Mucosa of gallbladder (tissue), 1 donor: ENCODE results near the gene RAD9A. TPM values are rescaled to one million over a fixed set of nuclear protein-coding genes. Genes with fewer than 3 reads are reported as not detected.

ENCODE experiments used
- DNase-seq: peaks from one replicate; pipeline ENCODE4 v3.0.0-alpha.2; 2020; ENCODE audit warnings: low spot score
- total RNA-seq: library from RNA; stranded (reverse); gene quantifications from one replicate; pipeline ENCODE4 v1.2.1, GENCODE V29; 2021
- donor health status: DM: no; HTN: no; CAD: no.

Gene RAD9A
- total RNA-seq, 1 donor from 2014 or later, result 45.0 TPM

DNA sequence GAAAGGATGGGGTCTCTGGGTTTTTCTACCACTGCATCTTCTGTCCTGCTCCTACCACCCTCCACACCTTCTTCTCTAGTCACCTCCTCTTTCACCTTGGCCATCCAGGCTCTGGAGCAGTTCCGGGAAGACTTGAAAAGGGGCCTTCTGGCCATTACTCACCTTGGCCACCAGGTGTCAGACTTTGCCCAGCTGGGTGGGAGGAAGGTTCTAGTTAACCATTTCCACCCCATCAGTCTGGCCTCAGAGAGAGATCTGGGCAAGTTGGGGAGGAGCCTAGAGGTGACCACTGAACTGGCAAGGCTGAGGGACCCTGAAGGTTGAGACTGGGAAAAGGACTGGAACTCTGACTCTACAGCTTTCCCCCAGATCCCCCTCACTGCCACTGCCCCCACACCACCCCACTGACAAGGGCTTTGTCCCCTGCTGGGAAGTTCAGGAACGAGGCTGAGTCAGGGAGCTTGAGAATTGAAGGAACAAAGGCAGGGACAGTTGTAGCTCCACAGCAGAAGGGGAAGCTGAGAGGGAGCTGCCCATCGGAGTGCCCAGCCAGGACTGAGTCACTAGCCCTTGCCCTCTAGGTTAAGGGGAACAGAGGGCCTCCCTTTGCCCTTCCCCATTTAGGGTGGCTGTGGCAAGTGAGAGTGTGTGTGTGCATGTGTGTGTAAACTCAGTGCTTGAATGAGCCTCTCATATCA, 34.8 kb upstream of the RAD9A start:
- peak; percentile 62 for DNase-seq

DNA sequence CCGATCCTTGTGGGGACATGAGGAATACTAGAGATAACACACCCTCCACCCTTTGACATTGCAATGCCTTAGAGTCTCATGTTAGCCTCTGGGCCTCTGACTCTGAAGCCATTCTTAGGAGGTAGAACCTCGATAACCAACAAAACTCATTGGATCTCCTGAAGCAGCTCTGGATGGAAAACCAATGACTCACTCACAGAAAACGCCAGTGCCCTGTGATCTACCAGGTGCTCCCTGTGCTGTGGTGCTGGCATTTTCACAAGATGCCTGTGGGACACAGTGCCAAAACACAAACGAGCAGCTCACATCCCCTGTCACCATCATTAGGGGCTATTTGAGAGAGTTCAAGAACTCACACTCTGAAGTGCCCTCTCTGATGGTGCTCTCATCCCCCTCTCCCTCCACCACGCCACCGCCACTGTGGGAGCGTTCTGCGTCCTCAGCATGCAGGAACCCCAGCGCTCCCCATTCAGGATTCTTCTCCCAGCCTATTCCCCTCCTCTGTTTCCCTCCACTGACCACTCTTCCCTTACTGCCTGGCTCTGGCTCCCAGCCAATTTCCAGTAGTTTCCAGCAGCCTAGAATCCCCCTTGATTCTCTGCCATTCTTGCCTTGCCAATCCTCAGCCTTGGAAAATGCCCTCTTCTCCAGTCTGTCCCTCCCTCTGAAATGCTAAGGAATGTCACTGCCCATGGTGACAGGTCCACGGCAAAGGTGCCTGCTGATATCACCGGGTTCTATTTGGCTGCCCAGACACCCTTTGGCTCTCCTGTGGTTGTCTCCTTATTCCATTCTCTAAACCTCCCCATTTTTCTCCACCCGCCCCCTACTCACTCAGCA, 33.7 kb upstream of the RAD9A start:
- DNase-seq, result no peak

DNA sequence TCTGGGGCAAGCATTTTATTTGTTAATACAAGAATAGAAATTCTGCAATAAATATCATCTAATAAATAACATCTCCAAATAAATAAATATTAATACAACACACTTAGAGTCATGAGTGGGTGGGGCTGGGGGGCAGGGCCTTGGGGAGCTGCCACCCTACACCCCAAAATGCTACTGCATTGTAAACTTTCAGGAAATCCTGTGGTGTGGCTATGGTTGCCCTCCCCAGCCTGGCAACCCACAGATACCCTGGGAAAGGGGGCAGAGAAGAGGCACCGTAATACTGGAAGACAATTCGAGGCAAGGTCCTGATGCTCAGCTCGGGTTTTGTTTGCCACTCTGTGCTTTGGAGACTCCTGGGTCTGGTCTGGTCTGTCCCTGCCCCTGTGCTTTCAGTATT, 27.6 kb upstream of the RAD9A start:
- DNase-seq, result no peak

- no peak for DNase-seq
These were observed 26.7 kb upstream of the RAD9A start for GRCh38 chr11:67364783-67365722.

GRCh38 chr11:67365736-67366444, 25.9 kb upstream of the RAD9A start:
- DNase-seq, result no peak

DNA sequence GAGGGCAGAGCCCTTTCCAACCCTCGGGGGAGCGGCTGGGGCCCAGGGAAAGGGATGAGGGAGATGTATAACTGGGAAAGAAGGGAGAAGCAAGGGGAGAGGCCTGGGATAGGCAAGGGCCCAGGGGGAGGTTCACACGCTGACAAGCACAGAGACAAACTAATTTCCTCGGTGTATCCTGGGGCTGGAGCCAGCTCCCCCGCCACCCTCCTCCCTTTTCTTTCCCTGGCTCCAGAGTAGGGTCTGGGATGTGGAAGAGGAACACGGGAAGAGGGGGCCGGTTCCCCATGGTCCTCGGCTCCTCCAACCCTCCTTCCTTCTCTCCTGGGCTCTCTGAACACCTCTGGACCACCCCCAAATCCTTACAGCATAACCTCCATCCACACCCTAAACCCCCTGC, 25.2 kb upstream of the RAD9A start:
- no peak for DNase-seq

DNA sequence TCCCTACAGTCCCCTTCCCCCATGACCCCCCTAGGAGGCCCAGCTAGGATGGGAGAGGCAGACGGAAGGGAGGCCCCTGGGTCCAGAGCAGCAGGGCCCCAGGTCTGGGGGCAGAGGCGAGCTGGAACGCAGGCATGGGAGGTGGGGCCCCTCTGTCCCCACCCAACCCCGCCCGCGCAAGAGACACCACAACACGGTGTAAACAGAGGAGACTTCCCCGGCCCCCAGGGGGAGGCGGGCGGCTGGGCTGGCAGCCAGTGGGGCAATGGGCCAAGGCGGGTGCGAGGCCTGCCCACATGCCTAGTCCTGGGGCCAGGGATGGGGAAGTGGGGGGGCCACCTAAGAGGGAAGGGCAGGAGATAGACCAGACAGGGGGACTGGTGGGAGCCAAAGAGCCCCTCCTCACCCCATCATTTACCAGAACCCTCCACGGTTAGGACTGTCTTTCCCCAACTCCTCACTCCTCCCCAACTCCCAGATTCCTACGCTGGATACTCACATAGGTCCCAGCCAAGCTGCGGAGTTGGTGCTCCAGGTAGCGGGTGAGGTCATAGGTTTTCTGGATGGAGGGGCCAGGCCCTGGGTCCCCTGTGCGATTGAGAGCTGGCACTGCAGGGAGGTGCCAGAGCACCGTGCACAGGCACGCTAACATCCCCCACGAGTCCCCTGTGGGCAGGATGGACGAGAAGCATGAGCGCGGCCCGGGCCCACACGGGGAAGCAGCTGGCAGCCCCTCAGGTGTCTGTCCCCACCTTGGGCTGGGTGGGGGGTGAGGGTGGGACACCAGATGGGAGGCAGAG, 24.6 kb upstream of the RAD9A start:
- no peak for DNase-seq

- DNase-seq, result no peak
These were observed 24.0 kb upstream of the RAD9A start for GRCh38 chr11:67367761-67368227.

GRCh38 chr11:67368621-67369020, 23.2 kb upstream of the RAD9A start:
- no peak for DNase-seq

GRCh38 chr11:67369275-67369674, 22.5 kb upstream of the RAD9A start:
- DNase-seq, result no peak

DNA sequence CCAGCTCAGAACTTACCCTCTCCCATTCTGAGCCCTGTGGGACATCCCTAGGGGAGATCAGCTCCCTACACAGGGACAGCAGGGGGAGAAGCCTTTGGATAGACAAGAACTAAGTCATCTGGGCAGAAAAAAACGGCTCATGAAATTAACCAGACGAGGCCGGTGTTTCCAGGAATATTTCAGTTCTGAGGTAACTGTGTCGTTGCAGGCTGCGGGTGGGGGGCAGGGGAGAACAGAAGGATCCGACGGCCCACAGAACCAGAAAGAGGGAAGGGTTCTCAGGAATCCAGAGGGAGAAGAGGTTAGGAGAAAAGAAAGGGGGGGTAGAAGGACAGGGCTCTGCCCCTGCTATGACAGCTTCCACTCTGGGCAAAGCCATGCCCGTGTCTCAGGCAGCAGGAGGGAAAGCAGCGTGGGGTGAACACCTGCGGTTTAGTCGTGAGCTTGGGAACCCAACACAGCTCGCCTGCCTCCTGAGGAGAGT, 21.9 kb upstream of the RAD9A start:
- no peak for DNase-seq

DNA sequence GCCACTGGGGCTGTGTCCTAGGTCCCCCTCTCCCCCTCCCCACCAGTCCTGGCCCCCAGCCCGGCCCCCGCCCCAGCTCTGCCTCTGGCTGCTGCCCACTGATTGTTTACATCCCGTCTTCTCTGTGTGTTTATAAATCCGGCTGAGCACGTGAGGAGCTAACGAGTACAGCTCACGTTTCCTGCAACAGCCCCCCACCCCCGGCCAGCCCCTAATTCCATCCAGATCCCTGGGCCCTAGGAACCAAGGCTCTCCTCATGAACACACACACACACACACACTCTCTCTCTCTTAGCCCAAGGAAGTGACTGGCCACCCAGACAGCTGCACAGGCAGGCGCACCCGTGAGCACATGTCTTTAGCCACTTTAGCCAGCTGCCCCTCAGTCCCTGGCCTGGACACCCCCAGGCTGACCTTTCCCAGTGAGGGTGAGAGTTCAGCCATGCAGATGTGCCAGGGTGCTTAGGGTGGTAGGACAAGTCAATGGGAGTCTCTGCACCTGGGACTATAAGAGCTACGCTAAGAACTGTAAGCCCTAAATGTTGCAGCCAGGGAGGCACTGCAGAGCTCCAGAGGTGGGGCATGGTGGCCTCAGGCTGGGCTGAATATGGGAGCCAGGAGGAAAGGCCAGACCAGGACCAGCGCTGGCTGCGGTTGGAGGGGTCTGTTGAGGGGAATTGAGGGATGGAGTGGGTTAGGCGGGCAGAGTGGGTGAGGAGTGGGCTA, 21.3 kb upstream of the RAD9A start:
- no peak for DNase-seq

DNA sequence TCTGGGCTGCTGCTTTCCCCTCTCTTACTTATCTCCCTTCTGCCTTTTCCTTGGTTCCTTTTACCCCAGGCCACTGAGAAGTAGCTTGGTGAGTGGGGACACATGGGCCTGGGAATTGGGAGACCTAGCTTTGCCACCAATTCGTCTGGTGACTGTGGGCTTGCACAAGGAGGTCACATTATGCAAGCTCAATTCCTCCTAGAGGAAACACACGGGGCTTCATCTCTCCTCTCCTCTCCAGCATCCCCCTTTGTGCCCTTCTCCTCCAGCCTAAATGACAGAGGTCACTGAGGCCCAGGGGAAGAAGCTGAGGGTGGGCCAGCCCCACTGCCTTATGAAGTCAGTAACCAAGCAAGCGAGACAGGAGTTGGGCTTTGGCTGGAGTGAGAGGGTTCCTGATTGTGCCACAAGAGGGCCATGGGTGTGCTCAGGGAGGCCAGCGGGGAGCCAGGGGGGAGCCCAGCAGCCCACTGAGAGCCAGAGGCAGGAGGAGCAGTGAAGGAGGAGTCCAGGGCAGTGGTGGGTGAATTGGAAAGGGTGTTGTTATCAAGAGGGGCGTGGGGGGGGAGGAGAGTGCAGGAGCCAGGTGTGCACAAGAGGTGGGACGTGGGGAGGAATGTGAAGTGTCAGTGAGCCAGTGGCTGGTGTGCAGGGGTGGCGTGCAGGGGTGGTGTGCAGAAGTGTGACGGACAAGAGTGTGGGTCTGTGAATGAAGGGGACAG, 20.4 kb upstream of the RAD9A start:
- no peak for DNase-seq

GRCh38 chr11:67371911-67372320, 19.9 kb upstream of the RAD9A start:
- DNase-seq, result no peak

DNA sequence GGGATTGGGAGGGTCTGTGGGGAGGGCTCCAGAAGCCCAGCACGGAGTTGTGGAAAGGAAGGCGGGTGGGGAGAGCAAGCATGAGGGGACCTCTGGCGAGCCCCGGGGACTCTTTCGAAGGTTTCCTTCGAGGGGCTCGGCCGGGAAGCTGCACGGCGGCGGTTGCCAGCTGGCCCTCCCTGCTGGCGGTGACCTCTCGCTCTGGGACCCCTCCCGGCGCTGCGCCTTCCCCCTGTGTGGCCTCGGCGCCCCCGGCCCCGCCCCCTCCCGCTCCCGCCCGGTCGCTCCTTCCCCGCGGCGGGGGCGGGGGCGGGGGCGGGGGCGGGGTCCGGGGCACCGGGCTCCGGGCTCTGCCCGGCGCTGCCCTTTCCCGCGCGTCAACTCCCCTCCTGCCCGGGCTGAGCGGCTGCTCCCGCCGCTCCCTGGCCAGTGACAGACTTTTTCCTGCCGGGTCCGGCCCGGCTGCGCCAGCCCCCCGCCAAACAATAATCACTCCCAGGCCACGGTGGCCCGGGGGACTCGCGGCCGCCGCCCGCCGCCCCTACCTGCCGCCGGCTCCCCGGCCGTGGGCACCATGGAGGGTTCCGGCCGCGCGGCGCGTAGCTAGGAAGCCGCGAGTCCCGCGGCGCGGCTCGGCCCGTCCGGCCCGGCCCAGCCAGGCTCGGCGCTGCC, 19.3 kb upstream of the RAD9A start:
- no peak for DNase-seq

DNA sequence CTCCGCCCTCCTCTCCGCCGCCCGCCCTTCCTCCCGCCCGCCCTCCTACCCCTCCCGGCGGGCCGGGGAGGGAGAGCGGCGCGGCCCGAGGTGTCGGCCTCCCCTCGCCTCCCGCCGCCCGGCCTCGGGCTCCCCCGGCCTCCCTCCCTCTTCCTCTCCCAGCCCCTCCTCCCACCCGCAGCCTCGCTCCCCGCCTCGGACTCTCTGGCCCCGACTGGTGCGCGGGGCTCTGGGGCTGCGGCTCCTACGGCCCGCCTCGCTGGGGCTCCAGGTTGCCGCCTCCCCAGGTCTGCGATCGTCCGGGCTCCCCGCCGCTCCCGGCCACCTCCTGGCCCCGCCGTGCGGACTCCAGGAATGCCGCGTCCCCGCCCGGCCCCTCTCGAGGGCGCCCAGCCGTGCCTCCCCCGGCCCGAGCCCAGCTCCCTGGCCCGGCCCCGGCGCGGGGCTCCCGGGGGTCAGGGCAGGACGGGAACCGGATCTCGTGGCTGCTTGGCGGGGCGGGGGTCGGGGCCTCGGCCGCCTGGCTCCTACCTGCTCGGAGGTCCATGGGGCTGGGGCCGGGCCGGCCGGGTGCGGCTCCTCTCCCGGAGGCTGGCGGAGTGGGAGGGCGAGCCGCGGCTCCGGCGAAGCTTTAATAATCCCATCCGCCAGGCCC, 18.7 kb upstream of the RAD9A start, which contains the start of gene CLCF1:
TSS of gene CLCF1 (minus strand) at position 606 of the 655 bp plus-strand sequence. CDS start at position 547, 59 bp downstream.
- DNase-seq, result peak; percentile 59
